ENCODE data around the gene RAD51B. TPM values are rescaled to one million over a fixed set of nuclear protein-coding genes. Genes with fewer than 3 reads are reported as not detected.

Gene RAD51B
- polyA plus RNA-seq, 1 donor (not counting 4 experiments of a cell fraction or from before 2014, with no cell fraction given): 13.3 TPM

DNA sequence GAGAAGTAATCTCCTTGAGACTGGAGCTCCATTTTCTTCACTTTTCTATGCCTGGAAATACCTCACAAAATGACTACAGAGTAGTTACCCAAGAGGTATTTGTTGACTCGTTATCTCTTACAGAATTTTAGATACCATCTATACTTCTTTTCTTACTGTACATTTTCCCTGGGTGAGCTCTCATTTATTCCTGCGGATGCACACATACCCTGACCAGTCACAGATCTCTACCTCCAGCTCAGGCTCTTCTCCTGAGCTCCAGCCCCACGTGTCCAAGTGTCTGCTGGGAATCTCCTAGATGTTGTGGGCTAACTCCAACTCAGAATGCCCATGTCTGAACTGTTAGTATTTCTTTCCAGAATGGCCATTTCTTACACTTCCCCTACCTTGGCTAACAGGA is 403.1 kb downstream of the RAD51B start:
- no peaks in the 10 kb centered on the region for H3K4me1 ChIP-seq (ENCODE audit: control insufficient read depth, extremely low read depth, insufficient read depth, low read length)
- H3K4me3 ChIP-seq (ENCODE audit: control insufficient read depth in 2 of 3, extremely low read depth in 1 of 3, insufficient read depth in 2 of 3, low read depth in 1 of 3, low read length in 3 of 3): no peak overlapping the region
- H3K9me3 ChIP-seq (ENCODE audit: control insufficient read depth, low read depth, low read length): no peaks in the 10 kb centered on the region
- H3K9me1 ChIP-seq (ENCODE audit: control insufficient read depth, extremely low read depth, insufficient read depth, low read length): no peaks in the 10 kb centered on the region
- FAIRE-seq (peak; percentile 13), DNase-seq (ENCODE audit: low read depth, low spot score) (no peak)
- H2AFZ ChIP-seq (ENCODE audit: control insufficient read depth, low read length): no peak overlapping the region
- no peaks in the 10 kb centered on the region for H3K27me3 ChIP-seq (ENCODE audit: control insufficient read depth, extremely low read depth, insufficient read depth, low read length)
- no peak overlapping the region for H3K9ac ChIP-seq (ENCODE audit: control insufficient read depth, extremely low read depth, insufficient read depth, low read length)
- H3K36me3 ChIP-seq (ENCODE audit: control insufficient read depth in 2 of 2, extremely low read depth in 1 of 2, insufficient read depth in 2 of 2, low read length in 2 of 2): no peaks in the 10 kb centered on the region
- no peak overlapping the region for H3K27ac ChIP-seq (ENCODE audit: control insufficient read depth, insufficient read depth, low read length)
- H3K4me2 ChIP-seq (ENCODE audit: control insufficient read depth, extremely low read depth, insufficient read depth, low read depth, low read length): no peak overlapping the region
- dilution Hi-C loops (cut with MboI; ENCODE audit: extremely low pct_ligation_motif_present, low sequenced_read_pairs): no loop called here
- H3K79me2 ChIP-seq (ENCODE audit: control insufficient read depth, insufficient read depth, low read length): no peaks in the 10 kb centered on the region
- H4K20me1 ChIP-seq (ENCODE audit: control insufficient read depth, extremely low read depth, insufficient read depth, low read length): no peaks in the 10 kb centered on the region
- TF ChIP-seq, protein P1, sequence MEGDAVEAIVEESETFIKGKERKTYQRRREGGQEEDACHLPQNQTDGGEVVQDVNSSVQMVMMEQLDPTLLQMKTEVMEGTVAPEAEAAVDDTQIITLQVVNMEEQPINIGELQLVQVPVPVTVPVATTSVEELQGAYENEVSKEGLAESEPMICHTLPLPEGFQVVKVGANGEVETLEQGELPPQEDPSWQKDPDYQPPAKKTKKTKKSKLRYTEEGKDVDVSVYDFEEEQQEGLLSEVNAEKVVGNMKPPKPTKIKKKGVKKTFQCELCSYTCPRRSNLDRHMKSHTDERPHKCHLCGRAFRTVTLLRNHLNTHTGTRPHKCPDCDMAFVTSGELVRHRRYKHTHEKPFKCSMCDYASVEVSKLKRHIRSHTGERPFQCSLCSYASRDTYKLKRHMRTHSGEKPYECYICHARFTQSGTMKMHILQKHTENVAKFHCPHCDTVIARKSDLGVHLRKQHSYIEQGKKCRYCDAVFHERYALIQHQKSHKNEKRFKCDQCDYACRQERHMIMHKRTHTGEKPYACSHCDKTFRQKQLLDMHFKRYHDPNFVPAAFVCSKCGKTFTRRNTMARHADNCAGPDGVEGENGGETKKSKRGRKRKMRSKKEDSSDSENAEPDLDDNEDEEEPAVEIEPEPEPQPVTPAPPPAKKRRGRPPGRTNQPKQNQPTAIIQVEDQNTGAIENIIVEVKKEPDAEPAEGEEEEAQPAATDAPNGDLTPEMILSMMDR (optimal IDR thresholded peaks at IDR 0.05 in 1 of 3, IDR thresholded peaks at IDR 0.05 in 1 of 3, conservative IDR thresholded peaks at IDR 0.05 in 1 of 3; ENCODE audit: extremely low read depth in 1 of 3, insufficient read depth in 2 of 3, low read length in 3 of 3): no peak
- TF ChIP-seq EZH2 (IDR thresholded peaks at IDR 0.05; ENCODE audit: low read length): no peak

DNA sequence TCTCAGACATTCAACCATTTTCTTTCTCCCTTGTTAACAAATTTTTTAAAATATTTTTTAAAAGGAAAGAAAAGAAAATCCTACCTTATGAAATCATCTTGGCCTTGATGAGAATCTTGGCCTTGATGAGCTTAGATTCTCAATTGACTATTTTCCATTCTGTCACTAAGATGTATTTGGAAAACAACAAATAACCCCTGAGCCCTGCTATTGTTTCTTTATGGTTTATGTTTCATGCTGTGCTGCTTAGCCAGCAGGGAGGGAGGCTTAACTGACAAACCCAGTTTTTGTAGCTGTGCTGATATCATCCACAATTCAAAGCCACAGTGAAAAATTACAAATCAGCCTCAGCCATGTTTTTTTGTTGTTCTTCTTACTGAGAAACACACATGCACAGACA is 404.1 kb downstream of the RAD51B start:
- no peaks in the 10 kb centered on the region for H3K36me3 ChIP-seq (ENCODE audit: control insufficient read depth in 2 of 2, extremely low read depth in 1 of 2, insufficient read depth in 2 of 2, low read length in 2 of 2)
- H3K9me3 ChIP-seq (ENCODE audit: control insufficient read depth, low read depth, low read length): no peaks in the 10 kb centered on the region
- no peaks in the 10 kb centered on the region for H3K79me2 ChIP-seq (ENCODE audit: control insufficient read depth, insufficient read depth, low read length)
- no peak for DNase-seq (ENCODE audit: low read depth, low spot score)
- H3K9me1 ChIP-seq (ENCODE audit: control insufficient read depth, extremely low read depth, insufficient read depth, low read length): no peaks in the 10 kb centered on the region
- no peak overlapping the region for H3K4me3 ChIP-seq (ENCODE audit: control insufficient read depth in 2 of 3, extremely low read depth in 1 of 3, insufficient read depth in 2 of 3, low read depth in 1 of 3, low read length in 3 of 3)
- FAIRE-seq: no peak
- TF ChIP-seq EZH2 (IDR thresholded peaks at IDR 0.05; ENCODE audit: low read length): no peak
- TF ChIP-seq, protein P1 (optimal IDR thresholded peaks at IDR 0.05 in 1 of 3, IDR thresholded peaks at IDR 0.05 in 1 of 3, conservative IDR thresholded peaks at IDR 0.05 in 1 of 3; ENCODE audit: extremely low read depth in 1 of 3, insufficient read depth in 2 of 3, low read length in 3 of 3): no peak
- no peaks in the 10 kb centered on the region for H3K27me3 ChIP-seq (ENCODE audit: control insufficient read depth, extremely low read depth, insufficient read depth, low read length)
- H3K4me2 ChIP-seq (ENCODE audit: control insufficient read depth, extremely low read depth, insufficient read depth, low read depth, low read length): no peak overlapping the region
- no peaks in the 10 kb centered on the region for H3K4me1 ChIP-seq (ENCODE audit: control insufficient read depth, extremely low read depth, insufficient read depth, low read length)
- H2AFZ ChIP-seq (ENCODE audit: control insufficient read depth, low read length): no peak overlapping the region
- H4K20me1 ChIP-seq (ENCODE audit: control insufficient read depth, extremely low read depth, insufficient read depth, low read length): no peaks in the 10 kb centered on the region
- no peak overlapping the region for H3K27ac ChIP-seq (ENCODE audit: control insufficient read depth, insufficient read depth, low read length)
- dilution Hi-C loops (cut with MboI; ENCODE audit: extremely low pct_ligation_motif_present, low sequenced_read_pairs): no loop called here
- H3K9ac ChIP-seq (ENCODE audit: control insufficient read depth, extremely low read depth, insufficient read depth, low read length): no peak overlapping the region

Measured in keratinocyte (primary cell).